Umbilical cord (tissue), 2 donors: ENCODE results near the gene ANKH. TPM values are rescaled to one million over a fixed set of nuclear protein-coding genes. Genes with fewer than 3 reads are reported as not detected.
"Not testable (repeated sequence)": the region's sequence is repeated elsewhere in the genome, so short reads cannot be mapped to it uniquely, and the experiment has no call there.

Experiments
- DNase-seq: peaks from one replicate; pipeline ENCODE4 v3.0.0-alpha.2; 2015; ENCODE audit warnings: low spot score
- total RNA-seq: library from RNA; depleted of rRNA; stranded (reverse); fragments of >200 nt; gene quantifications from one replicate; pipeline ENCODE4 v1.2.3, GENCODE V29; 2014; ENCODE audit warnings: low replicate concordance; ENCODE audit not compliant: insufficient read depth

Gene ANKH
- total RNA-seq, 1 donor from 2014 or later = 27.0 TPM

DNA sequence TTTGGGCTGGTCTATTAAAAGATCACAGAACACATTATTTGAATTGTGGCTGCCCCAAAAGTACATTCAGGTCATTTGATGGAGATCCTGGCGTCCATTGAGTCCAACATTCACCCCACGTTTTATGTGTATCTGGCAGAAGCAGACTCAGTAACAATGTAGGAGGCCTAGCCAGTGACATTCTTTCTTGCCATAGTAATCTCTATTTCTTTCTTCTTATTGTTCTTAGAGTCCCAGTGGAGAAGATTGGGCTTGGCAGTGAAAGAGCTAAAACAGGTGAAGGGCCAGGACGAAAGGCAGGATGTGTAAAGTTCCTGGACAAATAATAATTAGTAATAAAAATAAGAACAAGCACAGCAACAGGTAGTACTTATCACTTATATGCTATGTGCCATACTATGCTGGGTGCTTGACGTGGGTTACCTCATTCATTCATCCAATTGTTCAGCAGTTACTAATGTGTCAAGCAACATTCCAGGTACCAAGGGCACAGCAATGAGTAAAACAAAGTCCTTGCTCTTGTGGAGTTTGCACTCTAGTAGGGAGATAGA lies 12.6 kb upstream of the ANKH start:
- DNase-seq = no peak

GRCh38 chr5:14882658-14883580 lies 11.3 kb upstream of the ANKH start:
- no peak for DNase-seq

- no peak for DNase-seq
Observed at GRCh38 chr5:14881826-14882225, 10.2 kb upstream of the ANKH start.

GRCh38 chr5:14880688-14881087 lies 9.1 kb upstream of the ANKH start:
- no peak for DNase-seq

- no peak for DNase-seq
Observed at GRCh38 chr5:14879937-14880589, 8.5 kb upstream of the ANKH start.

- no peak for DNase-seq
Observed at GRCh38 chr5:14879393-14879792, 7.8 kb upstream of the ANKH start.

GRCh38 chr5:14878192-14878591 lies 6.6 kb upstream of the ANKH start:
- not testable (repeated sequence) for DNase-seq

- DNase-seq = no peak
Observed at GRCh38 chr5:14876095-14876494, 4.5 kb upstream of the ANKH start.

DNA sequence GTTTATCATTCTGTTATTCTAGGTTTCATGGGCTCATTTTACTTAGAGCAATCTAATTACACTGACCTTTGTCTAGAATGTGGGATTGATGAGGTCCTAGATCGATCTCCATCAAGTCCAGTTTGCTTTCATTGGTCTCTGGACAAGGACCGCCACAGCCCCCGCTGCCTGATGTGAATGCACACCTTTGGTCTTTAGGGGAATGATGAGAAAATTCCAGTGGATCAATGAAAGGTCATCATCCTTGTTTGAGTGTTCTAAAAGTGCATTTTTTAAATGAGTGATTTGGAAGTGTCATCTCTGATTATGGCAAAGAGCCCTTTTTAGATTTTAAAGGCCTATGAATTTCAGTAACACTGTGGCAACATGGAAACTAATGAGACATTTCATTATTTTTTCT lies 2.2 kb upstream of the ANKH start:
- DNase-seq = no peak

- no peak for DNase-seq
Observed at GRCh38 chr5:14873093-14873492, 1.5 kb upstream of the ANKH start.

GRCh38 chr5:14872070-14872989 lies 752 bp upstream of the ANKH start:
- peak; percentile 63 for DNase-seq

GRCh38 chr5:14870337-14871213 lies 1.0 kb downstream of the ANKH start:
- no peak for DNase-seq

GRCh38 chr5:14869668-14870164 lies 1.9 kb downstream of the ANKH start:
- no peak for DNase-seq

DNA sequence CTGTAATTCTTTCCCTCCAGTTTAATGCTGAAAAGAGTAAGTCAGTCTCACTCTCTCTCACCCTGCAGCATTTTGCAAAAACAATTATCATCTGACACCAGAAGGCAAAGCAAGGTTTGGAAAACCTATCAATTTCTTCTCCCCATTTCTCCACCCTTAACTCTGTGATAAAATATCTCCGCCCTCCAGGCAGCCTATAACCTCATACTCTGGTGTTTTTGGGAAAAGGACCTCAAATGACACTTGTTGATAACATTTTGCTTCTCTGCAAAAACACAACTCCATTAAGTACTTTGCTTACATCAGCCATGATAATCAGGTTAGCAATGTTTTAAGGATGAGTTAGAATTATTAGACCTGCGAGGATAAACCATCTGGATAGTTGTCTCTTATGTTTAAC lies 2.3 kb downstream of the ANKH start:
- no peak for DNase-seq

DNA sequence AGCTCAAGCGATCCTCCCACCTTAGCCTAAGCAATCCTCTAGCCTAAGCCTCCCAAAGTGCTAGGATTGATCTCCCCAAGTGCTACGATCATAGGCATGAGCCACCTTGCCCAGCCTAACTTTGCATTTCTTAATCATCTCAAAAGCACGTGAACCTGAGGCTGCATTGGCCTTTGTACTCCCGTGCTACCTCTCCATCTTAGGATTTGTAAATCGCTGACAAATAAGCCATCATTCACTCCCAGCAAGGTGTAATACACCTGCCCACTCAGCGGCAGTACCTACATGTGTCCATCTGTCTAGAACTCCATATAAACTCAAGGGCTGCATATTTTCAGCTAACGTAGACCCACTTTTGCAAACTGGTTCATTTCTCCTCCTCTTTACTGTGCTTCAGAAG lies 2.8 kb downstream of the ANKH start:
- DNase-seq = no peak

GRCh38 chr5:14864181-14864812 lies 7.3 kb downstream of the ANKH start:
- DNase-seq = no peak

DNA sequence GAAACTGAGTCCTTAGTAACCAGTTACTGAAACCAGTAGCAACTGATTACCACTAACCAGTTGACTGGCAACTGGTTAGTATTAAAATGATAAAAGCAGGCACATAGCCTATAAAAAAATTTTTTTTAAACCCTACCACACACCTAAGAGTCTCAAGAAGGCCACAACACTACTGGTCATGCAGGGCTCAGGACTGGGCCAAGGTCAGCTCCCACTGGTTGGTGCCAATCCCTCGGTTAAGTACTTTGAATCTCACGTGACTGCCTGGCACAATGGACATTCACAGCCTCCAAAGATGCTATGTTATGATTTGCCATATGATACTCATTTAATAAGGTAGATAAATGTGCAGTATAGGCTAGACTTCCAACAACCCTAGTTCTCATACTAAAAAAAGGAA lies 8.5 kb downstream of the ANKH start:
- no peak for DNase-seq

GRCh38 chr5:14861123-14861765 lies 10.3 kb downstream of the ANKH start:
- DNase-seq = no peak

DNA sequence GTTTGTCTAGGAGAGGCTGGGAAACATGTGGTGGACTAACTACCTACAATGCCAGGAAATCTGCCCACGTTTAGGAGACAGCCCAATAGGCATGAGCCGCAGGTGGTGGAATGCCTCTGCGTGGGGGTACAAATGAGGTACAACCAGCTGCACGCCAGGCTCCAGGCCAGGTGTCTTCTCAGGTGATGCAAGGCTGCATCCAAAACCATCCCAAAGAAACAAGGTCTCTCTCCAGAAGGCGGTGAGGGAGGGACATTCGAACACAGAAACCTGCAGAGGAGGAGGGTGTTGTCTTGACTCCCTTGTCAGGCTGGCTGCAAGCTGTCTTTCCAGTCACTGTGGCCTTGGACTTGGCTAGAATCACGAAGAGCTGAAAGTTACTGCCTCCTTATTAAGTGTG lies 11.6 kb downstream of the ANKH start:
- no peak for DNase-seq
